ENCODE results near the gene WNT10A.

Gene WNT10A

GRCh38 chr2:218877331-218877730 lies 3.3 kb upstream of the WNT10A start:
- no peak for DNase-seq (ENCODE audit: low spot score)

DNA sequence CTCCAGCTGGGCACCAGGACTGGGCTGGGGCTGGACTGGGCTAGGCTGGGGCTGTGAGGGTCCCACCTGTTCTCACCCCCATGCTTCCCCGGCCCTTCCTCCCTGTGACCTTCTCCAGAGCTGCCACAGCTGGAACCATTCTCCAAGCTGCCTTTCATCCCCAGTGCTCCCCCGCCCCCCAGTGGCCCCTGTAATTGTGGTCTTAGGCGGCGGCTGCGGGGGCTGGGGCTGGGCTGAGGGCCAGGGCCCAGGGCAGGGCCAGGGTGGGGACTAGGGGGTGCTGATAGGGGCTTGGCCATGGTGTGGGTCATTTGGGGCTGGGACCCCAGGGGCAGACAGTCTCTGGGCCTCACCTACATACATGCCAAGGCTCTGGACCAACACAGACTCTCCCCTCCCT lies 2.8 kb upstream of the WNT10A start:
- no peak for DNase-seq (ENCODE audit: low spot score)

DNA sequence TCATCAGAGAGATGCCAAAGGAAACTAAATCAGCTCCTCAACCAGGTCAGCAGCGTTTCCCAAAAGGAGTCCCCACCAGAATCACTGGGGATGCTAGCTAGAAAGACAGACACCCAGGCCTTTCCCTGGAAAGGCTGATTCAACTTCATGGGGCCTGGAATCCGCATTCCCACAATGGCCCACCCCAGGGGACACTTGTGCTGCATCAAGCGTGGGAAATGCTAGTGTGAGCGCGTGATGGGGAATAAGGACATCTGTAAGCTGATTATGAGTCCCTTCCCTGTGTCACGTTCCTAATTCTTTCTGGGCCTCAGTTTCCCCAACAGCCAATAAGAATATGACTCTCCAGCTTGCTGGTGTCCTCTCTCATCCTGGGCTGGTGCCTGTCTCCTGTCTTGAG lies 2.2 kb upstream of the WNT10A start:
- DNase-seq (ENCODE audit: low spot score): no peak

DNA sequence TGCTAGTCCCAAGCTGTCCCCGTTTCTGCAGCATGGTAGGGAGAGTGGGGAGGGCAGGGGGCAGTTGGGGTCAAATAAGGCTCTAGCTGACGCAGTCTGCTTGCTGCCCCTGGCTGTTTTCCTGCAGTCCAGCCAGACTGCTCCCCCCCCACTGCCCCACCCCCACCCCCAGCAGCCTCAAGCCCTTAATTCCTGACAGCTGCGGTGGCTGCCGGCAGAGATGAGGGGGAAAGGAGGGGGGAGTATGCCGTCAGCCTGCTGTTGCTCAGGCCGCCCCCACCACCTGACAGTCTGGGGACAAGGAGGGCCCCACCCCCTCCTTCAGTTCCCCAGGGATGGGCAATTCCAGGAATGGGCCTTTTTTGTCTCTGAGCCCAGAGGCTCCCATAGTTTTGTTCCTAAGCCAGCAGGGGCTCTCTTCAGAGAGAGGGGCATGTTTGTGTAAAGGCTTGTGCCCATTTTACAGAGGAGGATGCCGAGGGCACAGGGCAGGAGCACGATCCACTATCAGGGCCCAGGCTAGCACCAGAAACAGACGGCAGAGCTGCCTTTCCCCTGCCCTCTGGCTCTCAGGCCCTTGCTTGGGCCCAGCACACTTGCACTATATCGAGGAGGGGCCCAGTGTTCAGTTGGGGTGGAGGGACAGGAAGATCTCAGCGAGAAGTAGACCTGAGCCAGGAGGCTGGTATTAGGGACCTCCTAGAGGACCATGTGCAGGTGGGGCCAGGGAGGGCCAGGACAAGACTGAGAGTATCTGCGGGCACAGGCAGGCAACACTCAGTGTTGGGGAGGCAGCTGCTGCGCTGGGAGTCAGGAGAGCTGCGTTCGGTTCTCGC lies 1.5 kb upstream of the WNT10A start:
- no peak for DNase-seq (ENCODE audit: low spot score)

GRCh38 chr2:218879776-218880101 lies 913 bp upstream of the WNT10A start:
- no peak for DNase-seq (ENCODE audit: low spot score)

DNA sequence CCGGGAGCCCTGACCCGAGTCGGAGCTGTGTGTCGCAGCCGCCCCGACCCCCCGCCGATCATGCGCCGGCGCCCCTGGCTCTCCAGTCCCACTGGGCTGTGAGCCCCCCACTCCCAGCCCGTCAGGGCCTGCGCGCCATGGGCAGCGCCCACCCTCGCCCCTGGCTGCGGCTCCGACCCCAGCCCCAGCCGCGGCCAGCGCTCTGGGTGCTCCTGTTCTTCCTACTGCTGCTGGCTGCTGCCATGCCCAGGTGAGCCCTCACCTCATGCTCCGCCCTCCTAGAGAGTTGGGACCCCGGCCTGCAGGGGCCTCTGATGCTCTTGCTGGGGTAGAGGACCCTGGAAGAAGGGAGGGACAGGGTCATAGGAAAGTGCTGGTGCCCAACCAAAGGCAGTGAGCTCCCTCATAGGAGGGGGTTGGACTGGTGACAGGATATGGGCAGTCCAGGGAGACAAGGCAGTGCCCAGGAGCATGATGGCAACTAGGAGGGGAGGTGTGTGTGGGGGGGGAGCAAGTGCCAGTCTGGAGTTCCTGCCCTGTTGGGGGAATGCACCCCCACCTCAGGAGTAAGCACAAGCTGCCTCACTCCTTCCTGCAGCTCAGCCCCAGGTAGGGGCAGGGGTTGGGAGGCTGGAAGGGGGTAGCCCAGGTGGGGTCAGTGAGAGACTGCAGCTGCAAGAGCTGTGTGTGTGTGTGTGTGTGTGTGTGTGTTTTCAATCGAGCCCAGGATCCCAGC lies 375 bp downstream of the WNT10A start:
- no peak for DNase-seq (ENCODE audit: low spot score)

GRCh38 chr2:218881744-218882460 lies 1.2 kb downstream of the WNT10A start:
- no peak for DNase-seq (ENCODE audit: low spot score)

DNA sequence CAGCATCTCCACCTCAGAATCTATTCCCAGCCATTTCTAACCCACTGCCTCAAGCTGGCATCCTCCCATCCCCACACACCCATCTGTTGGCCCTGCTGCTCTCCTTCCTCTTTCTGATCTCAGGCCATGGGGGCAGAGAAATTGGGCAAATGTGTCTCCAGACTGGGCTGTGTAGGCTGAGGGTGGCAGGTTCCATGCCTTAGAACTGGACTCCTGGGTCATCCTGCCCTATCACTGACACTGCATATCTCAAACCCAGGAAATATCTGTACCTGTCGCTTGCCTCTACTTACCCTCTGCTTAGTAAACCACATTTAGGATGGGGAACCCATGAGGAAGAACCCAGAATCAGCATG lies 1.8 kb downstream of the WNT10A start:
- DNase-seq (ENCODE audit: low spot score): no peak

- DNase-seq (ENCODE audit: low spot score): no peak
These were observed 2.3 kb downstream of the WNT10A start for GRCh38 chr2:218882866-218883366.

DNA sequence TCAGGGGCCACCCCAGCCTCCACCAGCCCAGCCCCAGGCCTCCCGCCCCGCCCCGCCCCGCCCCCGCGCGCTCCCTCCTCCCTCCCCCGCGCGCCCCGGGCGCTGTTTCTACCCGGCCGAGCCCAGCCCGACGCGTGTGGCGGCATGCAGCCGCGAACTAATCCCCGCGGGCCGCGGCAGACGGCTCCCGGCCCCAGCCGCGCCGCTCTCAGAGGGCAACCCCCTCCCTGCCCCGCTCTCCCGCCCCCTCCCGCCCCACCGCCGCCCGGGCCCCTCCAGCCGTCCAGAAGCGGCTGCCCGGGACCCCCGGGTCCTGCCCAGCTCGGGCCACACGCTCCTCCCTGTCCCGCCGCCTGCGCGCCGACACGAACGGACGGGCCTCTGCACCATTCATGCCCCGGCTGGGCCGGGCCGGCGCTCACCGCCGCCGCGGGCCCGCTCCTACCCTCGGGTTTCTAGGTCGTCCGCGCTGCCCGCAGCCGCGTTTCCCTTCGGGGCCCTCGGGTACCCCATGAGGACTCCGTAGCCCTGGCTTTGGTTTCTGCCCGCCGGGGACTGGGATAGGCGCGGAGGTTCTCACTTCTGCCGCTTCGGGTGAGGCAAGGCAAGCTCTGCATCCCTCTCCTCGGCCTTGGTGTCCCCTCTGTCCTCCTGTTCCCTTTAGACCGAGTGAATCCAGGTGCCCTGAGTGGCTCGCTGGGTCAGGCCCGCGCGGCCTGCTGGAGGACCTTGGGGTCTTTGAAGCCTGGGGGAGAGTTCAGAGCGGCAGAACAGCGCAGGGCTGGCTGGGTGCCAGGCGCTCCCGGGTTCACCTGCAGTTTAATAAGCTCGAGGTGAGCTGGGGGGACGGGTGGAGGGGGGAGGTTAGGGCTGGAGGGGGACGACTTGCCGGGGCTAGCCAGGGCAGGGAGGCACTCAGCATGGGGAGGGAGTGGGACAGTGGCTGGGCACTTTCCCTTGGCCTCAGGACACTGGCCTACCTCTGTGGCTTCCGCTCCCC lies 3.1 kb downstream of the WNT10A start:
- no peak for DNase-seq (ENCODE audit: low spot score)

- no peak for DNase-seq (ENCODE audit: low spot score)
These were observed 3.9 kb downstream of the WNT10A start for GRCh38 chr2:218884519-218884918.

- DNase-seq (ENCODE audit: low spot score): no peak
These were observed 5.6 kb downstream of the WNT10A start for GRCh38 chr2:218885981-218886947.

DNA sequence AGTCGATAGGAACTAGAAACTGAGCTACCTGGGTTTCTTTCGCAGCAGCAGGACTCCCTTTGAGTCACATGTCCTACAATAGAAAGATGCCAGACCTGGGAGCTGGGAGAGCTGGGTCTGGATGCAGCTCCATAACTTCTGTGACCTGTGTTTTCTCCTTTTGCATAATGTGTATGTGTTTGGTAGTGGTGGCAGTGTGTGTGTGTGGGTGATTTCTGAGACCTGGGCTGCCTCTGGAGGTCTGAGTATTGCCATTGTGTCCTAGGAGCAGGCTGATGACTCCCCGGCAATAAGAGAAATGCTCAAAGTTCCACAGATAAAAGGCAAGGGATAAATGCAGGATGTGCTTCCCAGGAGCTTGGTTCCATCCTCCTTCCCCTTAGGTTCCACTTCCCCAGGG lies 6.4 kb downstream of the WNT10A start:
- DNase-seq (ENCODE audit: low spot score): no peak

DNA sequence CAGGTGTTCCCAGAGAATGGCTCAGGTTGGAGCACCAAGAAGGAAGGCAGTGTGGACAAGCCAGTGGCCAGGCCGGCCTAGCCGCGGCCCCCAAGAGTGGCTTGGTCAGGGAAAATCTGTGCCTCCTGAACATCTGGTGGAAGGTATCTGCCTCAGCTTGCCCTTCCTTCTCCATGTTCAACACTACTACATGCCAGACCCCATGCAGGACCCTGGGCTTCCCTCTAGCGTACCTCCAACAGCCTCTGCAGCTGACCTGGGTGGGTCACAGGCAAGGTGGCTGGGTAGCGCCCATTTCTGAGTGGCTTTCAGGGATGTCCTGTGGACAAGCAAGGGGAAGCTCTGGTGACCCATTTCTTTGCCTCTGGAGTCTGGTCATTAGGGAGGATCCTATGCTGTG lies 7.7 kb downstream of the WNT10A start:
- DNase-seq (ENCODE audit: low spot score): no peak

DNA sequence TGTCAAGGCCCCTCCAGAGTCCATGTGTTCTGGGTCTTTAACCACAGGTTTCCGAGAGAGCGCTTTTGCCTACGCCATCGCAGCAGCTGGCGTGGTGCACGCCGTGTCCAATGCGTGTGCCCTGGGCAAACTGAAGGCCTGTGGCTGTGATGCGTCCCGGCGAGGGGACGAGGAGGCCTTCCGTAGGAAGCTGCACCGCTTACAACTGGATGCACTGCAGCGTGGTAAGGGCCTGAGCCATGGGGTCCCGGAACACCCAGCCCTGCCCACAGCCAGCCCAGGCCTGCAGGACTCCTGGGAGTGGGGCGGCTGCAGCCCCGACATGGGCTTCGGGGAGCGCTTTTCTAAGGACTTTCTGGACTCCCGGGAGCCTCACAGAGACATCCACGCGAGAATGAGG lies 9.3 kb downstream of the WNT10A start:
- no peak for DNase-seq (ENCODE audit: low spot score)

DNA sequence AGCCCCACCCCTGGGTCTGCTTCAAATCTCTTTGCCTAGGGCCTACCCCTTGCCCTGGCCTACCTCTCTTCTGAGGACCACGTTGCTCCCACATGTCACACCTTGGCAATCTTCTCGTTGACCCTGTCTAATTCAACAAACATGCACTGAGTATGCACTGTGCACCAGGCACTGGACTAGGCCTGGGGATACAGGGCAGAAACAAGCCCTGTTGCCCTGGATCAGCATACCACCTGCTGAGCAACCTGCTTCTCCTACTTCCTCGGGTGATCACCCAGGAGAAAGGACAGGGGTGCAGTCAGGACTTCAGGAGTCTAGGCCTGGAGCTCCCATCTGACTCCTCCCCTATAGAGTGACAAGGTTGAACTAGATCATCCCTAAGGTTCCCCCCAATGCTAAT lies 9.7 kb downstream of the WNT10A start:
- DNase-seq (ENCODE audit: low spot score): peak; percentile 14

DNA sequence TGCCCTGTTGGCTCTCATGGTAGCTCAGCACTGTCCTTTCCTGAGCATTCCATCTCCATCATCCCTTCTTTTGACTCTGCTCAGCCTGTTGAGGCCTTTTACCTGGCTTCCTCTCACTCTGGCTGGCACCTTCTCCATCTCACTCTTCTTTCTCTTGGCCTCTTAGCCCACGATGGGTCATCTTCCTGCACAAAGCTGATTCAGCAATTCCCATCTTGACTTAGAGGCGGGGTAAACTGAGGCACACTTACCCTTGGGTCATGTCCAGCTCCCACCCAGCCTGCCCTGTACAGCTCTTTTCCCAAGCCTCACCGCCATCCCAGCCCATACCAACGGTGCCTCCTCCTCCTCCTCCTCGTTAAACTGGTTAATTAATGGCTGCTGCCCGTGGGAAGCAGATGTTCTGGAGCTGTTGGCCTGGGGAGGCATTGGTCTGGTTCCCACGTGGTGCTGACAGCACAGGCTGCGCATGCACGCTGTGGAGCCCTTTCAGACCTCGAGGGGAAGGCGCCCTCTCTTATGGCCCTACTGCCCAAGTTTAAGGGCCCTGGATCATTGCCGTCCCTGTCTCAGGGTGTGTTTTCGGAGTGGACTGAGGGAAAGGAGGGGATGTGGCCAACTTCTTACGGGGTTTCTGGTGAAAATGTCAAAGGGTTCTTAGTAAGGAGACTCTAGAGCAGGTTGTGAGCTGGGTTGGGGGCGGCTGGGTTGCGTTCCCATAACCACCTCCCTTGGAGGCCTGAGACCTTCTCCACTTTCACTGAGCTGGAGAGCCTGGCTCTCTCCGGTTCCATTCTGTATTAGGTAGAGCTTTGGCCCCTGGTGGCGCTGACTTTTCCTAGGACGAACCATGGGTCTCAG lies 10.9 kb downstream of the WNT10A start:
- peak; percentile 19 for DNase-seq (ENCODE audit: low spot score)

GRCh38 chr2:218892693-218893348 lies 12.2 kb downstream of the WNT10A start:
- peak; percentile 93 for DNase-seq (ENCODE audit: low spot score)
